ENCODE data around the gene MRPS12.

The MRPS12 gene

DNA sequence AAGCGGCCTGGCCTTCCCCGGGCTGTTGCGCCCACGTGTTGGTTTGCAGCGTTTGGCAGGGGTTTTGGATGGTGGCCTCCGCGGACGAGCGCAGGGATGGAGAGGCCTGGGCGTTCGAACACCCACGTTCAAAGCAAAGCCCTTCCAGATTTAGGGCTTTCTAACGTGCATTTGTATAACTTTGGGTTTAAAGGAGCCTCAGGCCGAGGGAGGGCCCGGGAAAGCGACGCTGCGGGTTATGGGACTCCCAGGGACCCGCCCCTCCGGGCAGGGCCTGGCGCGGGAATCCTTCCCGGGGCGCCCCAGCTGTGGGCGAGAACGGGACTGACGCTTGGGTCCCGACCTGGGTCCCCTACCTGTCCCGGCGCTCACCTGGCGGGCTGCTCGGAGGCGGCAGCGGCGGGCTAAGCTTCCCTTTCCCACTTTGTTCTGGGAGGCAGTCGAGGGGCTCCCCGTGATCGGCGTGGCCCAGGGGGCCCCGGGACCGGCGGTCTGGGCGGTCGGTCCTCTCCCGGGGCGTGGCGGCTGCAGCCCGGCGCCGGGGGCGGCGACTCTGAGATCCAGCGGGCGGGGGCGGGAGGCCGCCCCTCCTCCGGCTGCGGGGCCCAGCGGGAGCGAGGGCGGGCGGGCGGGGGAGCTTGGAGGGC, 44.6 kb downstream of the MRPS12 start, which contains the start of gene FBXO17:
TSS of gene FBXO17 (minus strand) at position 529 of the 647 bp plus-strand sequence. CDS start 25,423 bp downstream, outside the sequence.
- peak; percentile 79 for DNase-seq (ENCODE audit: low read depth, low spot score)

DNA sequence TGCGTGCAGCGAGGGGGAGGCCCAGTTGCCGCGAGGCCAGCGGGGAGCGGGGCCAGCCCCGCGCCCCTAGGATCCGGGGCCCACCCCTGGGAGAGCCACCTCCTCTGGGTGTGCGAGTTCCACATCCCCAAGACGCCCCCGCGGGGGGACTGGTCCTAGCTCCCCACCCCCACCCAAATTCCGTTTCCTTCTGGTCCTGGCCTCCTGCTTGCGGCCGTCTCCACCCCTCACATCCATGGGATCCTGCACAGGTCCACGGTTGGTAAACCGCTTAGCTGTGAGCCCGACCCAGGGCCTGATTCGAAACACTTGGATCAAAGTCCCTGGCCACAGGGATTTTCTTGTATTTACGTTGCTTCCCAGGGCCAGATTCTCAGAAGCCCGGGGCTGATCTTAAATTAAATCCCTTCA, 45.1 kb downstream of the MRPS12 start:
- DNase-seq (ENCODE audit: low read depth, low spot score), result peak; percentile 68

- peak; percentile 59 for DNase-seq (ENCODE audit: low read depth, low spot score)
These were observed 46.9 kb downstream of the MRPS12 start for GRCh38 chr19:38977445-38978325.

DNA sequence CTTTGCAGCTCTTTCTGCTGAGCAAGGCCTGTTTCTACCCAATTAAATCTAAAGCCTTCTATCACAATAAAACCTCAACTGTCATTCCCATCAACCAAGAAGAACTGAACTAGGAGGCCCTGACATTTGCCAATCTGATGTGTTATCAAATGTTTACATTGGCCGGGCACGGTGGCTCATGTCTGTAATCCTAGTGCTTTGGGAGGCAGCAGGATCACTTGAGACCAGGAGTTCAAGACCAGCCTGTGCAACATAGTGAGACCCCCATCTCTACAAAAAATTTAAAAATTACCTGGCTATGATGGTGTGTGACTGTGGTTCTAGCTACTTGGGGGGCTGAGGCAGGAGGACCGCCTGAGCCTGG, 47.6 kb downstream of the MRPS12 start:
- DNase-seq (ENCODE audit: low read depth, low spot score), result no peak

DNA sequence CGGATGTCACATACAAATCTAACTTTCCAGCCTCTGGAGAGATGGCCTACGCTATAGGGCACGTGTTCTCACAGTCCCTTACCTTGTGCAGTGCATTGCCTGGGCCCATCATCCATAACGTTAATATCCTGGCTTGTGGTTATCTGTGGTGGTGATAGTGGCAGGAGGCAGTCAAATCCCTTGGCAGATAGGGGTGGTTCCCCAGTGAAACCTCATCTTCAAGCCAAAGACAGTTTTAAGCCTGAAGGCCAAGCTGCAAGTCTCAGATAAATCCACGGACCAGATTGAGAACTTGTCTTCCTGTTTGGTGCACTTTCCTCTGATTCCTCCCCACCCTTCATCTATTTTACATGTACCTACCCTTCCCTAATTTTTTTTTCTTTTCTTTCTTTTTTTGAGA, 49.1 kb downstream of the MRPS12 start:
- DNase-seq (ENCODE audit: low read depth, low spot score), result no peak

DNA sequence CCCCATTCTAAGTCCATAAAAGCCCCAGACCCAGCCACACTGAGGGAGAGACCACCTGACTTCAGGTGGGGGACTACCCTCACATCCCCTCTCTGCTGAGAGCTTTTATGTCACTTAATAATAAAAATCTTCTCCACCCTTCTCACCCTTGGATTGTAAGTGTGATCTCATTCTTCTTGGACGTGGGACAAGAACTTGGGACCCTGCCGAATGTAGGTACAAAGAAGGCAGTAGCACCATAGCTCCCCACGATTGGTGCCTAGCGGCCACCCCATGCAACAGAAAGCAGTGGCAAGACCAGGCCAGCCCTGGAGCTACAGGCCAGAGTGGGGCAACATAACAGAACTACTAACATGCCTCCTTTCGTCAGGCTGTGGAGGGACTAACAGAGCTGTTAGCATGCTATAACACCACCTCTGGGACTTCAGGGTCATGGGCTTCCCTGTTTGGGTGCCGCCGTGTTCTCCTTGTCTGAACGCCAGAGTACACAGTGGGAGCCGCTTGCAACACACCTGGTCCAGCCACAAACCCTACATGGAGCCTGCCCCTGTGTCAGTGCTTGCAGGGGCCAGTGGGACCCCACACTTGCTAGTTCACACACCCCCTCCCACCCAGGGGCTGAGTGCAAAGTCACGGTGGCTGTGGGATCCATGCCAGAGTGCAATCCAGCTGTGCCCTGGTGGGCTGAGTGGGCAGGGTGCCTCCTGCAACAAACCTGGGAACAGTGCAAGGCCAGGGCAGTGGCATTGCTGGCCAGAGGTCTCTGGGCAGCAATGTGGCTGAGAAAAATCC, 50.0 kb downstream of the MRPS12 start:
- DNase-seq (ENCODE audit: low read depth, low spot score), result no peak
